Parathyroid adenoma (tissue), 2 donors: ENCODE data around the gene SMOC2.

Source experiments
- H2AFZ ChIP-seq: fragments of 300-600 bp; sonication (generic); one replicate; pipeline ENCODE4 v1.7.0; 2017; ENCODE audit warnings: antibody characterized with exemption, mild to moderate bottlenecking
- H3K27ac ChIP-seq: fragments of 300-600 bp; sonication (generic); one replicate; pipeline ENCODE4 v1.7.0; 2017
- H3K27me3 ChIP-seq: fragments of 300-600 bp; sonication (generic); one replicate; pipeline ENCODE4 v1.7.0; 2017; ENCODE audit warnings: low read length; ENCODE audit not compliant: control insufficient read depth, insufficient read depth
- H3K36me3 ChIP-seq: fragments of 300-600 bp; sonication (generic); one replicate; pipeline ENCODE4 v1.7.0; 2017; ENCODE audit warnings: low read length; ENCODE audit not compliant: control insufficient read depth, insufficient read depth
- H3K4me1 ChIP-seq: fragments of 300-600 bp; sonication (generic); one replicate; pipeline ENCODE4 v1.7.0; 2017; ENCODE audit warnings: control low read depth
- H3K4me2 ChIP-seq: fragments of 300-600 bp; sonication (generic); one replicate; pipeline ENCODE4 v1.7.0; 2017; ENCODE audit warnings: low read length
- H3K4me3 ChIP-seq: fragments of 300-600 bp; sonication (generic); one replicate; pipeline ENCODE4 v1.7.0; 2017; ENCODE audit warnings: low read depth, low read length
- H3K79me2 ChIP-seq: fragments of 300-600 bp; sonication (generic); one replicate; pipeline ENCODE4 v1.7.0; 2017; ENCODE audit warnings: control low read depth
- H3K9ac ChIP-seq: fragments of 300-600 bp; sonication (generic); one replicate; pipeline ENCODE4 v1.7.0; 2017; ENCODE audit warnings: mild to moderate bottlenecking
- H3K9me3 ChIP-seq: fragments of 300-600 bp; sonication (generic); one replicate; pipeline ENCODE4 v1.7.0; 2017; ENCODE audit warnings: low read length; ENCODE audit not compliant: control insufficient read depth
- TF ChIP-seq, protein P1 (sequence below): fragments of 300-600 bp; sonication (generic); IDR thresholded peaks from one replicate; pipeline ENCODE4 v1.7.0; 2017; ENCODE audit warnings: antibody characterized with exemption, mild to moderate bottlenecking
- donor health status: primary hyperparathyroidism.

The SMOC2 gene

DNA sequence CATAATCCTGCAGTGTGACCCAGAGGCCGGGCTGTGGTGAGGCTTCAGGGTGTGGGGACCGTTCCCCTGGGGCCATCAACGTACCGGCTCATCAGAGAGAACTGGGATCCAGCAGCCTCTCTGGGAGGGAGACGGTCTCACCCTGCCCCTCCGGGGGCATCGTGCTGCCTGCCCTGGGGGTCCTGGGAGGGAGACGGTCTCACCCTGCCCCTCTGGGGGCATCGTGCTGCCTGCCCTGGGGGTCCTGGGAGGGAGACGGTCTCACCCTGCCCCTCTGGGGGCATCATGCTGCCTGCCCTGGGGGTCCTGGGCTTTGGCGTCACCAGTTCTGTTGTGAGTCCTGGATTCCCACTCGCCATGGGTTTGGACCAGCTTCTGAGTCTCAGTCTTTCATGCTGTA, 17.1 kb downstream of the SMOC2 start:
- Histone ChIP-seq H3K4me3 (no peak overlapping the region), H3K27me3 (no peaks in the 10 kb centered on the region), H3K4me1 (no peaks in the 10 kb centered on the region), H3K9ac (no peak overlapping the region), H3K79me2 (no peaks in the 10 kb centered on the region), H3K27ac (no peak overlapping the region), H3K36me3 (no peaks in the 10 kb centered on the region), H2AFZ (no peak overlapping the region), H3K4me2 (no peak overlapping the region), H3K9me3 (no peaks in the 10 kb centered on the region)
- TF ChIP-seq, protein P1, sequence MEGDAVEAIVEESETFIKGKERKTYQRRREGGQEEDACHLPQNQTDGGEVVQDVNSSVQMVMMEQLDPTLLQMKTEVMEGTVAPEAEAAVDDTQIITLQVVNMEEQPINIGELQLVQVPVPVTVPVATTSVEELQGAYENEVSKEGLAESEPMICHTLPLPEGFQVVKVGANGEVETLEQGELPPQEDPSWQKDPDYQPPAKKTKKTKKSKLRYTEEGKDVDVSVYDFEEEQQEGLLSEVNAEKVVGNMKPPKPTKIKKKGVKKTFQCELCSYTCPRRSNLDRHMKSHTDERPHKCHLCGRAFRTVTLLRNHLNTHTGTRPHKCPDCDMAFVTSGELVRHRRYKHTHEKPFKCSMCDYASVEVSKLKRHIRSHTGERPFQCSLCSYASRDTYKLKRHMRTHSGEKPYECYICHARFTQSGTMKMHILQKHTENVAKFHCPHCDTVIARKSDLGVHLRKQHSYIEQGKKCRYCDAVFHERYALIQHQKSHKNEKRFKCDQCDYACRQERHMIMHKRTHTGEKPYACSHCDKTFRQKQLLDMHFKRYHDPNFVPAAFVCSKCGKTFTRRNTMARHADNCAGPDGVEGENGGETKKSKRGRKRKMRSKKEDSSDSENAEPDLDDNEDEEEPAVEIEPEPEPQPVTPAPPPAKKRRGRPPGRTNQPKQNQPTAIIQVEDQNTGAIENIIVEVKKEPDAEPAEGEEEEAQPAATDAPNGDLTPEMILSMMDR = no peak

DNA sequence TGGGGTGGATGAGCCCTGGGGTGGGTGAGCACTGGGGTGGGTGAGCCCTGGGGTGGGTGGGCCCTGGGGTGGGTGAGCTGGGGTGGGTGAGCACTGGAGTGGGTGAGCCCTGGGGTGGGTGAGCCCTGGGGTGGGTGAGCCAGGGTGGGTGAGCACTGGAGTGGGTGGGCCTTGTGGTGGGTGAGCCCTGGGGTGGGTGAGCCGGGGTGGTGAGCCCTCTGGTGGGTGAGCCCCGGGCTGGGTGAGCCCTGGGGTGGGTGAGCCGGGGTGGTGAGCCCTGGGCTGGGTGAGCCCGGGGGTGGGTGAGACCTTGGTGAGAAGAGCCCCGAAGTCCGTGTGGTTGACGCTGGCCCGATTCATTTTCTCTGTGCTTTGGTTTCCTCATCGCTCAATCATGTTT, 18.6 kb downstream of the SMOC2 start:
- H3K4me1 ChIP-seq = no peaks in the 10 kb centered on the region
- H3K4me2 ChIP-seq = no peak overlapping the region
- H2AFZ ChIP-seq = no peak overlapping the region
- no peaks in the 10 kb centered on the region for H3K27me3 ChIP-seq
- no peaks in the 10 kb centered on the region for H3K36me3 ChIP-seq
- TF ChIP-seq, protein P1 = no peak
- no peak overlapping the region for H3K4me3 ChIP-seq
- no peak overlapping the region for H3K27ac ChIP-seq
- no peaks in the 10 kb centered on the region for H3K79me2 ChIP-seq
- H3K9ac ChIP-seq = no peak overlapping the region
- no peaks in the 10 kb centered on the region for H3K9me3 ChIP-seq

DNA sequence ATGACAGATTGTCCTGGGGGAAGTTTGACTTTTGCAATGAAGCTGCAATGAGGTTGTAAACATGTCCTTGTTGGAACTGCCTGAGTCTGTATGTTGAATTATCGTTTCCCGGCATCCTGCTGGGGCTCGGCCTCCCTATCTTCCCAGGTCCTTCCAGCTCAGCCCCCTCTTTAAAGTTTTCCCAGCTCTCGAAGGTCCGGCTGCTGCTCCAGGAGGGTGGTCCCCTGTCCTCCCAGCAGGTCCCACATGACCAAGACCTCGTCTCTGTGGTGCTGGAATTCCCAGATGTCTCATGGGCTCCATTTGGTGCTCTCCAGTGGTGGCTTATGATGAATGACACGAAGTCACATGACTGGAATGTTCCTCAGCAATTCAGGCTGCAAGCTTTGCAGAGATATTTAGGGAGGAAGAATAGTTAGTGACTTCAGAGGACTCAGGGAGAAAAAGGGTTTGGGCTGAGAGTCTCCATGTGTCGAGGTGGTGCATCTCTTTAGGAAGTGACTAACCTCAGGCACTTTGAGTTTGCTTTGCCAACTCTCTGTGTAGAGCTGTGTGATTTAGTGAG, 21.4 kb downstream of the SMOC2 start:
- TF ChIP-seq, protein P1 = no peak
- Histone ChIP-seq H3K9me3 (no peaks in the 10 kb centered on the region), H3K27me3 (no peaks in the 10 kb centered on the region), H3K27ac (no peak overlapping the region), H3K79me2 (no peaks in the 10 kb centered on the region), H3K4me1 (no peaks in the 10 kb centered on the region), H3K36me3 (no peaks in the 10 kb centered on the region), H3K9ac (no peak overlapping the region), H3K4me2 (no peak overlapping the region), H2AFZ (no peak overlapping the region), H3K4me3 (no peak overlapping the region)

DNA sequence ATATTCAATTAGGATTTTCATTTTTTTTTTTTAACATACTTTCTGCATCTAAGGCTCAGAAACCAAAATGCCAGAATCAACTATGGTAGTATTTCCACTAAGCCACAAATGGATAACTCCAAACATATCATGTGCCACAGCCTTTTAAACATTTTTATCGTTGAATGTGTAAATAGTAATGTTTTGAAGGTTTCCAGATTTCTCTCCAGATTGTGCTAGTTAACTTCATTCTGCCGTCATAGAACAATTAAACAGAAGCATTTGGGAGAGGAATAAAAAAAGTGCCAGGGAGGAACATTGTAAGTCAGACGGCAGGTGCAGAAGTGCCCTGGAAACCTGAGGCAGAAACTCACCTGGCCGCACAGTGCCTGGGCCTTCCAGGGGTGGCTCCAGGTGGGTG, 23.6 kb downstream of the SMOC2 start:
- Histone ChIP-seq H3K4me1 (no peaks in the 10 kb centered on the region), H3K27me3 (no peaks in the 10 kb centered on the region), H3K79me2 (no peaks in the 10 kb centered on the region), H3K9me3 (no peaks in the 10 kb centered on the region), H3K27ac (no peak overlapping the region), H3K4me2 (no peak overlapping the region), H3K9ac (no peak overlapping the region), H2AFZ (no peak overlapping the region), H3K36me3 (no peaks in the 10 kb centered on the region), H3K4me3 (no peak overlapping the region)
- TF ChIP-seq, protein P1 = no peak

DNA sequence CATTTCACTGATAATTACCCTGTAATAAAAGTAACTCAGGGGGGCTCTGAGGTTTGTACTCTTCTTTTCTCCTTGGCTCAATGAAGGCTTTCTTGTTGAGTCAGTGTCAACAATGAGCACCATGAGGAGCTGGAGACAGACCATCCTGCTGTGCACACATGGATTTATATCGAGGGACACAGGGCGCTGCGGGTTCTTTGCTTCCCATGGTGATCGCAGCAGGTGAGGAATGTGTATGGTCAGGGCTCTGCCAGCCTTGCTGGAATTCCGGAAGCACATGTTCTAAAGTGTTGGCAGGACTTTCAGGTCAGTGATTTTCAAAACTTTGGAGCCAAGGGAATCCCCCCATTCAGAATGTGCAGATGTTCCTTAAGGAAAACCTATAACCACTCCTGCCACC, 27.1 kb downstream of the SMOC2 start:
- H3K4me1 ChIP-seq = no peaks in the 10 kb centered on the region
- no peak overlapping the region for H3K4me2 ChIP-seq
- H3K79me2 ChIP-seq = no peaks in the 10 kb centered on the region
- no peaks in the 10 kb centered on the region for H3K36me3 ChIP-seq
- TF ChIP-seq, protein P1 = no peak
- no peak overlapping the region for H3K4me3 ChIP-seq
- H3K9me3 ChIP-seq = no peaks in the 10 kb centered on the region
- no peaks in the 10 kb centered on the region for H3K27me3 ChIP-seq
- H3K27ac ChIP-seq = no peak overlapping the region
- H3K9ac ChIP-seq = no peak overlapping the region
- H2AFZ ChIP-seq = no peak overlapping the region
